Liver (tissue), 9 donors: Measurements from ENCODE around the gene TGFBR3L. TPM values are rescaled to one million over a fixed set of nuclear protein-coding genes. Genes with fewer than 3 reads are reported as not detected.

Source experiments
- DNase-seq: peaks from one replicate; pipeline ENCODE4 v3.0.0-alpha.2; 2017; ENCODE audit warnings: low spot score
- H3K27ac ChIP-seq, 2 donors: one replicate each; pipeline ENCODE4 v1.7.0; 2013; ENCODE audit warnings: inconsistent platforms in 2 of 2, low read length in 2 of 2, control low read depth in 1 of 2, low read depth in 1 of 2, mild to moderate bottlenecking in 1 of 2
- H3K27me3 ChIP-seq, 4 donors: one replicate each; pipeline versions ENCODE4 v1.6.1 to v1.7.0; 2013; ENCODE audit warnings: low read length in 3 of 4, inconsistent platforms in 1 of 4, mild to moderate bottlenecking in 1 of 4, moderate library complexity in 1 of 4; ENCODE audit not compliant: control insufficient read depth in 4 of 4, insufficient read depth in 4 of 4
- H3K36me3 ChIP-seq, 4 donors: one replicate each; pipeline versions ENCODE4 v1.6.1 to v1.7.0; 2013; ENCODE audit warnings: low read length in 3 of 4, mild to moderate bottlenecking in 3 of 4, low read depth in 1 of 4, moderate library complexity in 1 of 4; ENCODE audit not compliant: control insufficient read depth in 4 of 4, insufficient read depth in 3 of 4
- H3K4me1 ChIP-seq, 4 donors: one replicate each; pipeline versions ENCODE4 v1.6.1 to v1.7.0; 2013; ENCODE audit warnings: low read length in 3 of 4, mild to moderate bottlenecking in 3 of 4, moderate library complexity in 1 of 4; ENCODE audit not compliant: control insufficient read depth in 4 of 4, insufficient read depth in 4 of 4
- H3K4me3 ChIP-seq, 3 donors: one replicate each; pipeline versions ENCODE4 v1.6.1 to v1.7.0; 2013; ENCODE audit warnings: low read length in 3 of 3, control low read depth in 1 of 3, low read depth in 1 of 3, mild to moderate bottlenecking in 1 of 3
- H3K9ac ChIP-seq, 2 donors: one replicate each; pipeline ENCODE4 v1.7.0; 2013; ENCODE audit warnings: low read length in 2 of 2, mild to moderate bottlenecking in 2 of 2, moderate library complexity in 2 of 2, control low read depth in 1 of 2, low read depth in 1 of 2
- H3K9me3 ChIP-seq, 4 donors: one replicate each; pipeline versions ENCODE4 v1.6.1 to v1.7.0; 2013; ENCODE audit warnings: low read length in 3 of 4; ENCODE audit not compliant: control insufficient read depth in 4 of 4
- EGR1 ChIP-seq, 2 donors: IDR thresholded peaks; 2 replicates each; pipeline ENCODE4 v1.6.1; 2016 to 2018; ENCODE audit warnings: antibody characterized with exemption in 2 of 2, low read depth in 2 of 2
- FOXA1 ChIP-seq: IDR thresholded peaks from 2 replicates; pipeline ENCODE4 v1.6.1; 2016; ENCODE audit warnings: antibody characterized with exemption
- FOXA2 ChIP-seq: IDR thresholded peaks from 2 replicates; pipeline ENCODE4 v1.6.1; 2016; ENCODE audit warnings: antibody characterized with exemption
- GABPA ChIP-seq, 2 donors: IDR thresholded peaks in 1 of 2; conservative IDR thresholded peaks in 1 of 2; 2 replicates each; pipeline ENCODE4 v1.6.1; 2016; ENCODE audit warnings: antibody characterized with exemption in 2 of 2, mild to moderate bottlenecking in 1 of 2, moderate library complexity in 1 of 2
- HNF4A ChIP-seq, 2 donors: conservative IDR thresholded peaks; 2 replicates each; pipeline ENCODE4 v1.6.1; 2016; ENCODE audit warnings: antibody characterized with exemption in 2 of 2, mild to moderate bottlenecking in 2 of 2
- HNF4G ChIP-seq: IDR thresholded peaks from 2 replicates; pipeline ENCODE4 v1.6.1; 2016; ENCODE audit warnings: antibody characterized with exemption
- JUND ChIP-seq, 2 donors: IDR thresholded peaks; 2 replicates each; pipeline ENCODE4 v1.6.1; 2016; ENCODE audit warnings: antibody characterized with exemption in 2 of 2
- MAX ChIP-seq: IDR thresholded peaks from 2 replicates; pipeline ENCODE4 v1.6.1; 2016; ENCODE audit warnings: antibody characterized with exemption
- NR2F2 ChIP-seq: IDR thresholded peaks from 2 replicates; pipeline ENCODE4 v1.6.1; 2016; ENCODE audit warnings: antibody characterized with exemption
- RAD21 ChIP-seq, 2 donors: IDR thresholded peaks; 2 replicates each; pipeline ENCODE4 v1.6.1; 2016; ENCODE audit warnings: antibody characterized with exemption in 2 of 2, mild to moderate bottlenecking in 2 of 2
- RXRA ChIP-seq, 2 donors: IDR thresholded peaks; 2 replicates each; pipeline ENCODE4 v1.6.1; 2017 to 2018; ENCODE audit warnings: antibody characterized with exemption in 2 of 2, mild to moderate bottlenecking in 1 of 2
- SP1 ChIP-seq: IDR thresholded peaks from 2 replicates; pipeline ENCODE4 v1.6.1; 2018; ENCODE audit warnings: antibody characterized with exemption, mild to moderate bottlenecking
- TAF1 ChIP-seq: conservative IDR thresholded peaks from 2 replicates; pipeline ENCODE4 v1.6.1; 2016; ENCODE audit warnings: antibody characterized with exemption, mild to moderate bottlenecking
- YY1 ChIP-seq: IDR thresholded peaks from 2 replicates; pipeline ENCODE4 v1.6.1; 2016; ENCODE audit warnings: antibody characterized with exemption, mild to moderate bottlenecking
- WGBS: extraction: QIAGEN DNeasy Blood & Tissue Kit; methylation state at CpG from one replicate; pipeline ENCODE4 v1.1.7; 2013; 5-methylcytosine and 5-hydroxymethylcytosine counted together
- polyA plus RNA-seq, 2 donors: library from polyadenylated mRNA; stranded (reverse) in 1 of 2; unstranded in 1 of 2; fragments of 200-250 nt in 1 of 2; fragments of >200 nt in 1 of 2; fragmentation: Nextera tagmentation in 1 of 2; extraction: Ambion mirVana in 1 of 2; gene quantifications; one replicate each; pipeline versions ENCODE4 v1.2.1 to v1.2.3, GENCODE V29; 2013 to 2015
- total RNA-seq, 2 donors: library from RNA; depleted of rRNA; stranded (reverse); fragments of >200 nt; gene quantifications; one replicate each; pipeline ENCODE4 v1.2.3, GENCODE V29; 2014
- TF ChIP-seq, protein P1 (sequence below): IDR thresholded peaks from 2 replicates; pipeline ENCODE4 v1.6.1; 2016; ENCODE audit warnings: antibody characterized with exemption
- TF ChIP-seq, protein P2 (sequence below): IDR thresholded peaks from 2 replicates; pipeline ENCODE4 v1.6.1; 2016; ENCODE audit warnings: antibody characterized with exemption, mild to moderate bottlenecking
- TF ChIP-seq, protein P3 (sequence below): fragments of 150-350 bp; IDR thresholded peaks from 2 replicates; pipeline ENCODE4 v1.5.1; 2017; ENCODE audit warnings: improper control_type of control experiment, low read depth, low read length; ENCODE audit not compliant: missing input control
- TF ChIP-seq, protein P4 (sequence below): IDR thresholded peaks from 2 replicates; pipeline ENCODE4 v1.6.1; 2016; ENCODE audit warnings: antibody characterized with exemption
- donor health status: healthy.
- donor health status: healthy.
- donor health status: healthy.
- donor health status: healthy.
- donor health status: healthy.

Gene TGFBR3L
- total and polyA plus RNA-seq, 4 donors = 0.32 to 2.5 (median 0.36) TPM; not detected in 1

DNA sequence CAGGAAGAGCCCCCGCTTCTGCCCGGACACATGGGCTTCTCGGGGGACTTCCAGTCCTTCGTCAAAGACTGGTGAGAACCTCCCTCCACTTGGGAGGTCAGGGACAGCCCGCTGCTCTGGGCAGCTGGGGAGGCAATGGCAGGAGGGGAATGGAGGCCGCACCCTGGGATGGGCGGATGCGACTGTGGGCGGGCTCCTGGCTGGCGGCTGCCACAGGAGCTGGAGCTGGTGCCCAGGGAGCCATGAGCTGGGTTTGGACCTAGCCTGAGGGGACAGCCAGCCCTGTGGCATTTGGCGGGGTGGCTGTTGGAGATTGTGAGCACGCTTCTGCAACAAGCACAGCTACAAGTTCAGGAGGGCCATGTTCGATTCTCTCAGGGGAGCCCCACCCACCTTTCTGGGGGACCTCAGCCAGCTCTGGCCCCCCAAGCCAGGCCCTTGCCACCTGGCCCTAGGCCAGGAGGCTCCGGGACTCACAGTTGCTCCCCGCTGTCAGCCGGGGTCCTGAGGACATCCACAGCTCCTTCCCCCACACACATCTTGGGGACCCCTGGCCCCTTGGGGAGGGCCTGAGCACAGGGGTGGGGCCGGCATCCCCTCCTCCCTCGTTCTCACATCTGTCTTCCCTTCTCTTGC lies 3.0 kb upstream of the TGFBR3L start:
- TF ChIP-seq JUND (IDR thresholded peaks at IDR 0.05) (no peak), GABPA (IDR thresholded peaks at IDR 0.05 in 1 of 2, conservative IDR thresholded peaks at IDR 0.05 in 1 of 2) (no peak), FOXA1 (no peak), NR2F2 (no peak), YY1 (no peak), TAF1 (no peak), EGR1 (IDR thresholded peaks at IDR 0.05; ENCODE audit: low read depth in 2 of 2) (no peak), SP1 (no peak), FOXA2 (no peak), HNF4A (conservative IDR thresholded peaks at IDR 0.05) (no peak), RAD21 (IDR thresholded peaks at IDR 0.05) (no peak), RXRA (IDR thresholded peaks at IDR 0.05) (no peak), HNF4G (no peak), MAX (no peak)
- TF ChIP-seq, protein P1, sequence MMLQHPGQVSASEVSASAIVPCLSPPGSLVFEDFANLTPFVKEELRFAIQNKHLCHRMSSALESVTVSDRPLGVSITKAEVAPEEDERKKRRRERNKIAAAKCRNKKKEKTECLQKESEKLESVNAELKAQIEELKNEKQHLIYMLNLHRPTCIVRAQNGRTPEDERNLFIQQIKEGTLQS = no peak
- TF ChIP-seq, protein P2, sequence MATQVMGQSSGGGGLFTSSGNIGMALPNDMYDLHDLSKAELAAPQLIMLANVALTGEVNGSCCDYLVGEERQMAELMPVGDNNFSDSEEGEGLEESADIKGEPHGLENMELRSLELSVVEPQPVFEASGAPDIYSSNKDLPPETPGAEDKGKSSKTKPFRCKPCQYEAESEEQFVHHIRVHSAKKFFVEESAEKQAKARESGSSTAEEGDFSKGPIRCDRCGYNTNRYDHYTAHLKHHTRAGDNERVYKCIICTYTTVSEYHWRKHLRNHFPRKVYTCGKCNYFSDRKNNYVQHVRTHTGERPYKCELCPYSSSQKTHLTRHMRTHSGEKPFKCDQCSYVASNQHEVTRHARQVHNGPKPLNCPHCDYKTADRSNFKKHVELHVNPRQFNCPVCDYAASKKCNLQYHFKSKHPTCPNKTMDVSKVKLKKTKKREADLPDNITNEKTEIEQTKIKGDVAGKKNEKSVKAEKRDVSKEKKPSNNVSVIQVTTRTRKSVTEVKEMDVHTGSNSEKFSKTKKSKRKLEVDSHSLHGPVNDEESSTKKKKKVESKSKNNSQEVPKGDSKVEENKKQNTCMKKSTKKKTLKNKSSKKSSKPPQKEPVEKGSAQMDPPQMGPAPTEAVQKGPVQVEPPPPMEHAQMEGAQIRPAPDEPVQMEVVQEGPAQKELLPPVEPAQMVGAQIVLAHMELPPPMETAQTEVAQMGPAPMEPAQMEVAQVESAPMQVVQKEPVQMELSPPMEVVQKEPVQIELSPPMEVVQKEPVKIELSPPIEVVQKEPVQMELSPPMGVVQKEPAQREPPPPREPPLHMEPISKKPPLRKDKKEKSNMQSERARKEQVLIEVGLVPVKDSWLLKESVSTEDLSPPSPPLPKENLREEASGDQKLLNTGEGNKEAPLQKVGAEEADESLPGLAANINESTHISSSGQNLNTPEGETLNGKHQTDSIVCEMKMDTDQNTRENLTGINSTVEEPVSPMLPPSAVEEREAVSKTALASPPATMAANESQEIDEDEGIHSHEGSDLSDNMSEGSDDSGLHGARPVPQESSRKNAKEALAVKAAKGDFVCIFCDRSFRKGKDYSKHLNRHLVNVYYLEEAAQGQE = no peak
- TF ChIP-seq, protein P3, sequence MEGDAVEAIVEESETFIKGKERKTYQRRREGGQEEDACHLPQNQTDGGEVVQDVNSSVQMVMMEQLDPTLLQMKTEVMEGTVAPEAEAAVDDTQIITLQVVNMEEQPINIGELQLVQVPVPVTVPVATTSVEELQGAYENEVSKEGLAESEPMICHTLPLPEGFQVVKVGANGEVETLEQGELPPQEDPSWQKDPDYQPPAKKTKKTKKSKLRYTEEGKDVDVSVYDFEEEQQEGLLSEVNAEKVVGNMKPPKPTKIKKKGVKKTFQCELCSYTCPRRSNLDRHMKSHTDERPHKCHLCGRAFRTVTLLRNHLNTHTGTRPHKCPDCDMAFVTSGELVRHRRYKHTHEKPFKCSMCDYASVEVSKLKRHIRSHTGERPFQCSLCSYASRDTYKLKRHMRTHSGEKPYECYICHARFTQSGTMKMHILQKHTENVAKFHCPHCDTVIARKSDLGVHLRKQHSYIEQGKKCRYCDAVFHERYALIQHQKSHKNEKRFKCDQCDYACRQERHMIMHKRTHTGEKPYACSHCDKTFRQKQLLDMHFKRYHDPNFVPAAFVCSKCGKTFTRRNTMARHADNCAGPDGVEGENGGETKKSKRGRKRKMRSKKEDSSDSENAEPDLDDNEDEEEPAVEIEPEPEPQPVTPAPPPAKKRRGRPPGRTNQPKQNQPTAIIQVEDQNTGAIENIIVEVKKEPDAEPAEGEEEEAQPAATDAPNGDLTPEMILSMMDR = no peak
- TF ChIP-seq, protein P4, sequence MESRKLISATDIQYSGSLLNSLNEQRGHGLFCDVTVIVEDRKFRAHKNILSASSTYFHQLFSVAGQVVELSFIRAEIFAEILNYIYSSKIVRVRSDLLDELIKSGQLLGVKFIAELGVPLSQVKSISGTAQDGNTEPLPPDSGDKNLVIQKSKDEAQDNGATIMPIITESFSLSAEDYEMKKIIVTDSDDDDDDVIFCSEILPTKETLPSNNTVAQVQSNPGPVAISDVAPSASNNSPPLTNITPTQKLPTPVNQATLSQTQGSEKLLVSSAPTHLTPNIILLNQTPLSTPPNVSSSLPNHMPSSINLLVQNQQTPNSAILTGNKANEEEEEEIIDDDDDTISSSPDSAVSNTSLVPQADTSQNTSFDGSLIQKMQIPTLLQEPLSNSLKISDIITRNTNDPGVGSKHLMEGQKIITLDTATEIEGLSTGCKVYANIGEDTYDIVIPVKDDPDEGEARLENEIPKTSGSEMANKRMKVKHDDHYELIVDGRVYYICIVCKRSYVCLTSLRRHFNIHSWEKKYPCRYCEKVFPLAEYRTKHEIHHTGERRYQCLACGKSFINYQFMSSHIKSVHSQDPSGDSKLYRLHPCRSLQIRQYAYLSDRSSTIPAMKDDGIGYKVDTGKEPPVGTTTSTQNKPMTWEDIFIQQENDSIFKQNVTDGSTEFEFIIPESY = no peak
- 94% methylated on average over 18 of the region's 18 CpGs for WGBS
- no peak for DNase-seq
- Histone ChIP-seq H3K27ac (no peak overlapping the region), H3K36me3 (peaks cover 0 to 27% (median 12%) of the 10 kb centered on the region in 4 donors), H3K9me3 (no peaks in the 10 kb centered on the region), H3K9ac (no peak overlapping the region), H3K4me1 (peaks cover 3 to 21% (median 10%) of the 10 kb centered on the region in 4 donors), H3K27me3 (no peaks in the 10 kb centered on the region), H3K4me3 (no peak overlapping the region)
